ENCODE measurements around the gene HOTAIR.

Gene HOTAIR

GRCh38 chr12:54016051-54016450 lies 41.3 kb upstream of the HOTAIR start:
- no peak overlapping the region for H3K4me3 ChIP-seq (replicated peaks; ENCODE audit: low read depth, low read length)
- no peak for TF ChIP-seq CTCF (IDR thresholded peaks at IDR 0.05; ENCODE audit: low read length, missing control alignments)
- DNase-seq (ENCODE audit: low read depth): no peak

- DNase-seq (ENCODE audit: low read depth): no peak
- no peak overlapping the region for H3K4me3 ChIP-seq (replicated peaks; ENCODE audit: low read depth, low read length)
- TF ChIP-seq CTCF (IDR thresholded peaks at IDR 0.05; ENCODE audit: low read length, missing control alignments): no peak
These were observed 40.5 kb upstream of the HOTAIR start for GRCh38 chr12:54015018-54015931.

GRCh38 chr12:54014377-54015017 lies 39.7 kb upstream of the HOTAIR start:
- no peak for TF ChIP-seq CTCF (IDR thresholded peaks at IDR 0.05; ENCODE audit: low read length, missing control alignments)

GRCh38 chr12:54012631-54013409 lies 38.1 kb upstream of the HOTAIR start:
- H3K4me3 ChIP-seq (replicated peaks; ENCODE audit: low read depth, low read length): no peak overlapping the region
- no peak for DNase-seq (ENCODE audit: low read depth)
- TF ChIP-seq CTCF (IDR thresholded peaks at IDR 0.05; ENCODE audit: low read length, missing control alignments): no peak

More at GRCh38 chr12:54014377-54015017, 39.7 kb upstream of the HOTAIR start:
- H3K4me3 ChIP-seq (replicated peaks; ENCODE audit: low read depth, low read length): no peak overlapping the region
- DNase-seq (ENCODE audit: low read depth): no peak

- TF ChIP-seq CTCF (IDR thresholded peaks at IDR 0.05; ENCODE audit: low read length, missing control alignments): no peak
- no peak for DNase-seq (ENCODE audit: low read depth)
- no peak overlapping the region for H3K4me3 ChIP-seq (replicated peaks; ENCODE audit: low read depth, low read length)
These were observed 37.1 kb upstream of the HOTAIR start for GRCh38 chr12:54011665-54012532.

Measured in fibroblast of pulmonary artery (primary cell).